RKO (cell line): ENCODE results near the gene IRF2BP2.

Experiments
- DNase-seq: peaks from one replicate; pipeline ENCODE4 v3.0.0-alpha.2; 2016; ENCODE audit warnings: low spot score

IRF2BP2 gene

DNA sequence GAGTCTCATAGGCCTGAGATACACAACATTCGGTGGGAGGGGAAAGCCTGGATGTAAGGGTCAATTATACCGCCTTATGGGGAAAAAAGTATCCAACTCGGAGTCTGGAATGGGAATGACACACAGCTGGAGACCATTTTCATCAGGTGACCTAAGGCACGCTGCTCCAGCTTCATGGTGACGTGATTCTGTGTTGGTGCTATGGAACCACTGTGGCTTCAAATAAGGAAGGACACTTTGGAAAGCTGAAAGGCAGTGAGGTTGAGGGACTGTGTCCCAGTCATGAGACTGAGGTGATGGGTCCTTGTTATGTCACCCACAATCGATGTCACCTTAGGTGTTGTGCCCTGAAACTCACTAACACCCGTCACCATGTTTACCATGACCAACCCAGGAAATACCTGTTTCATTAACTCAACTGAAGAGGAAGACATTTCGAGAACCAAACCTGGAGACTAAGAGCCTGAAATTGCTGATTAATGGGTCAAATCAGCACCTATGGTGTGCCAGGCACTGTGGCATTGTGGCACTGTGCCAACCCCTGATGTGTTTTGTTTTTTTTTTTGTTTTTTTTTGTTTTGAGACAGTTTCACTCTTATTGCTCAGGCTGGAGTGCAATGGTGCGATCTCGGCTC is 54.5 kb downstream of the IRF2BP2 start:
- no peak for DNase-seq

DNA sequence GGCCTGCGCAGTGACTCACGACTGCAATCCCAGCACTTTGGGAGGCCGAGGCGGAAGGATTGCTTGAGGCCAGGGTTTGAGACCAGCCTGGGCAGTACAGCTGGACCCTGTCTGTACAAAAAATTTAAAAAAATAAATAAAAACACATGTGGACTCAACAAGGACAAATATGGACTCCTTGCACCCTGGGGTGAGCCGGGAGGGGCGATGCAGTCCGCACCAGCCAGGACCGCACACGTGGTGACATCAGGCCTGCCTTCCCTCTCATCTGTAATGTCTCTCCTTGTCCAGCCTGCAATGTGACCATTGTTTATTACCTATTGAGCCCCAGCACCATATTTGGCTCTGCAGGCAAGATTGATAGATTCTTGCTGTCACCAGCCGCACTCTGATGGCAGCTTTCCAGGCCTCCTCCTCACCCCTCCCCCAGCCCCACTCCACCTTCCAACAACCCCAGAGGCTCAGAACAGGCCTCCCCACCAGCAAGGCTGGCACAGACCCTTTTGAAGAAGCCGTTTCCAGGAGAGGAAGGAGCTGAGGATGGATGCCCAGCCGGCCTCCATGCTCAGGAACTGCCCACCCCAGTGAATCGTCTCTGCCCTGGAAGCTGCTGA is 55.2 kb downstream of the IRF2BP2 start:
- no peak for DNase-seq
